HEK293T (cell line): ENCODE results near the gene CLK1.

Source experiments
- CTCF ChIA-PET: fragments of 350-600 bp; formaldehyde crosslinking; extraction: SDS; loops from one replicate; lab custom pipeline; 2021; ENCODE audit warnings: antibody characterized with exemption, inconsistent platforms; lab: Yijun Ruan, JAX
- POLR2A ChIA-PET: fragments of 350-600 bp; formaldehyde crosslinking; extraction: SDS; loops from one replicate; lab custom pipeline; 2020; ENCODE audit warnings: antibody characterized with exemption, inconsistent platforms; lab: Yijun Ruan, JAX
- DNase-seq: peaks from one replicate; pipeline ENCODE4 v3.0.0; 2012; ENCODE audit warnings: mixed read lengths; ENCODE audit errors: extremely low spot score
- ARNT ChIP-seq: fragments of 450-650 bp; IDR thresholded peaks from 2 replicates; pipeline ENCODE4 v1.6.1; 2017; ENCODE audit warnings: mild to moderate bottlenecking
- BHLHE40 ChIP-seq: fragments of 450-650 bp; IDR thresholded peaks from 2 replicates; pipeline ENCODE4 v1.6.1; 2016; ENCODE audit warnings: mild to moderate bottlenecking, moderate library complexity, borderline replicate concordance
- CTBP1 ChIP-seq: fragments of 450-650 bp; IDR thresholded peaks from 2 replicates; pipeline ENCODE4 v1.6.1; 2016; ENCODE audit warnings: borderline replicate concordance
- ELF4 ChIP-seq: fragments of 450-650 bp; IDR thresholded peaks from 2 replicates; pipeline ENCODE4 v1.6.1; 2017; ENCODE audit warnings: antibody characterized with exemption
- FOXA1 ChIP-seq: fragments of 450-650 bp; IDR thresholded peaks from 2 replicates; pipeline ENCODE4 v1.6.1; 2016; ENCODE audit warnings: mild to moderate bottlenecking
- FOXK2 ChIP-seq: fragments of 450-650 bp; IDR thresholded peaks from 2 replicates; pipeline ENCODE4 v1.6.1; 2016; ENCODE audit warnings: mild to moderate bottlenecking
- FOXM1 ChIP-seq: fragments of 450-650 bp; IDR thresholded peaks from 2 replicates; pipeline ENCODE4 v1.6.1; 2017; ENCODE audit warnings: mild to moderate bottlenecking, borderline replicate concordance
- HDGF ChIP-seq: fragments of 450-650 bp; IDR thresholded peaks from 2 replicates; pipeline ENCODE4 v1.6.1; 2017; ENCODE audit warnings: antibody characterized with exemption, borderline replicate concordance
- L3MBTL2 ChIP-seq: fragments of 450-650 bp; conservative IDR thresholded peaks from 2 replicates; pipeline ENCODE4 v1.6.1; 2016; ENCODE audit warnings: mild to moderate bottlenecking
- LEF1 ChIP-seq: fragments of 450-650 bp; IDR thresholded peaks from 2 replicates; pipeline ENCODE4 v1.6.1; 2017; ENCODE audit warnings: mild to moderate bottlenecking, borderline replicate concordance
- NFRKB ChIP-seq: fragments of 450-650 bp; IDR thresholded peaks from 2 replicates; pipeline ENCODE4 v1.6.1; 2016; ENCODE audit warnings: mild to moderate bottlenecking, moderate library complexity
- SP1 ChIP-seq: fragments of 450-650 bp; IDR thresholded peaks from 2 replicates; pipeline ENCODE4 v1.6.1; 2017
- SUZ12 ChIP-seq: fragments of 450-650 bp; IDR thresholded peaks from 2 replicates; pipeline ENCODE4 v1.6.1; 2016; ENCODE audit warnings: mild to moderate bottlenecking
- TARDBP ChIP-seq: fragments of 450-650 bp; IDR thresholded peaks from 2 replicates; pipeline ENCODE4 v1.6.1; 2016
- ZNF384 ChIP-seq: fragments of 450-650 bp; IDR thresholded peaks from 2 replicates; pipeline ENCODE4 v1.6.1; 2016
- TF ChIP-seq, protein P1 (sequence below): fragments of 450-650 bp; IDR thresholded peaks from 2 replicates; pipeline ENCODE4 v1.6.1; 2016

CLK1 gene

DNA sequence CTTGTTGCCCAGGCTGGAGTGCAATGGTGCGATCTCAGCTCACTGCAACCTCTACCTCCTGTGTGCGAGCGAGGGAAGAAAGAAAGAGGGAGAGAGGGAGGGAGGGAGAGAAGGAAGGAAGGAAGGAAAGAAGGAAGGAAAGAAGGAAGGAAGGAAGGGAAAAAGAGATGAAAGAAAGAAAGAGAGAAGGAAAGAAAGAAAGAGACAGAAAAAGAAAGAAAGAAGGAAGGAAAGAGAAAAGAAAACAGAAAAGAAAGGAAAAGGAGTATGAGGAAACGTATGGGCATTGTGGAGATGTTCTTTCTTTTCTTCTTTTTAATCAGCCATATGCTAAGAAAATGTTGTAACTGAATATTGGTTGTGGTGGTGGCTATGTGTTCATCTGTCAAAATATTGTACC is 16.5 kb downstream of the CLK1 start:
- ChIA-PET CTCF (no interaction called here), POLR2A (interaction anchor here (0.6 to 2.1 kb wide), 3 partner anchors 16 to 53 kb away, joined by 3 to 10 read pairs (median 4); partner anchors contain the start of gene CLK1)

DNA sequence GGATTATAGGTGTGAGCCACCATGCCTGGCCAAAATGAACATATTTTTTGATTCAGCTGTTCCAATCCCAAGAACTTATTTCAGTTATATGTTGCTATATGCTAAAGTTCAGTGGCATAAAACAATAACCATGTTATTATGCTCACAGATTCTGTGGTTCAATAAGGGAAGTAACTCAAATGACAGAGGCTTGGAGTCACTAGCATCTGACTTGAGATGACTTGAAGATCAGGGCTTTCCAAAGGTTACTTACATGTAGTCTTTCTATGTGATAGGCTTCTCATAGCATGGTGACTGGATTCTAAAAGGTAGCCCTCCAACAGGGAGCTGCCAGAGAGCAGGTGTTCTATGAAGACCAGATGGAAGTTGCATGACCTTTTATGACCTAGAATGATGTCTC is 17.2 kb downstream of the CLK1 start:
- TF ChIP-seq LEF1 (no peak), FOXK2 (no peak), FOXA1 (no peak), HDGF (no peak), FOXM1 (no peak), SUZ12 (no peak), BHLHE40 (no peak), TARDBP (no peak), NFRKB (no peak)
- no peak for DNase-seq
- ChIA-PET CTCF (no interaction called here), POLR2A (interaction anchor here (0.6 to 1.4 kb wide), 2 partner anchors 17 to 52 kb away, joined by 3 to 4 read pairs; partner anchors contain the start of gene CLK1)

More for the DNA sequence above, 16.5 kb downstream of the CLK1 start:
- DNase-seq, result no peak
- TF ChIP-seq SP1 (no peak), BHLHE40 (no peak), ZNF384 (no peak), FOXA1 (no peak), TARDBP (no peak), L3MBTL2 (no peak), HDGF (no peak), NFRKB (no peak), LEF1 (no peak), FOXM1 (no peak)

DNA sequence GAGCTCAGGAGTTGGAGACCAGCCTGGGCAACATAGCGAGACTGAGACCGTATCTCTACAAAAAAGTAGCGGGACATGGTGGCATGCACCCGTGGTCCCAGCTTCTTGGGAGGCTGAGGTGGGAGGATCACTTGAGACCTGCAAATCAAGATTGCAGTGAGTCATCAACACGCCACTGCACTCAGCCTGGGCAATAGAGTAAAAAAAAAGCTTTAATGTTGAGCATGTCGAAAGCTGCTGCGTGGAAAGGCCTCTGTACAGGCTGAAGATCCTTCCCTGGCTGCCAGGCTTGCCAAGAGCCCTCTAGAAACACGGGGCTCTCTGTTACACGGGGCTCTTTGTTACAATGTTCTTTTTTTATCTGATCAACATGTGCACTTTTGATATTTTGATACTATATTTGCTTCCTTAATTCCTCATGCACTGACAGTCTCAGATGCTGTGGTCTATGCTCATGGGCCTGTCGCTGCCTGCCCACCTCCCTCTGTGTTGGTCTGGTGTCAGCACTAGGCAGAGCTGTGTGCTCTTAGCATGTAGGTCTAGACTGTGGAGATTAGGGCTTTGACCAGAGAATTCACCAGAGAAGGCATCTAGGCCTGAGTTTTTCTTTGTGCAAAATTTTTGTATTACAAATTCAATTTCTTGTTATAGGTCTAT is 18.7 kb downstream of the CLK1 start:
- POLR2A ChIA-PET, result interaction anchor here (1.9 kb wide), 1 partner anchor 18 kb away, joined by 9 read pairs; the partner anchor contains the start of gene CLK1
- TF ChIP-seq FOXK2, result no peak
- no peak for TF ChIP-seq SP1
- TF ChIP-seq FOXM1, result no peak
- TF ChIP-seq SUZ12, result no peak
- TF ChIP-seq TARDBP, result no peak
- TF ChIP-seq L3MBTL2, result no peak
- TF ChIP-seq HDGF, result no peak
- TF ChIP-seq ZNF384, result no peak
- no peak for TF ChIP-seq ARNT
- TF ChIP-seq BHLHE40, result no peak
- TF ChIP-seq CTBP1, result no peak
- TF ChIP-seq FOXA1, result no peak
- no peak for TF ChIP-seq NFRKB
- no peak for TF ChIP-seq ELF4
- CTCF ChIA-PET, result interaction anchor here (0.6 kb wide), 1 partner anchor 114 kb away, joined by 3 read pairs; no protein-coding TSS in a partner anchor
- DNase-seq, result no peak

DNA sequence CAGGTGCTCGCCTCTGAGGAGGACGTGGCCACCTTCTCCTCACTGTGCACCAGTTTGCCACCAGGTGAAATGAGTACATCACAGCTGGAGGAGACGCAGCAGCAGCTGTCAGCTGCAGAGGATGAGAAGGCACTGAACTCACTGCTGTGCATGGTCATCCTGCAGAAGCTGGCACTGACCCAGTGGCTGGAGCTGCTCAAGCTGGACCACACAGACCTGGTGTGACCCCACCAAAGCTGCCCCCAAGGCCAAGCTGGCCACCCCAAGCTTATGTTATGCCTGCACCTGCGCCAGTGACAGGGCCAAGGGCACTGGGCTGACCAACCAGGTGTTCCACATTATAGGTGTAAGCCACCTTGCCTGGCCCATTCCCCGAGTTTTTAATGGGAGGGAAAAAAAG is 19.3 kb downstream of the CLK1 start:
- CTCF ChIA-PET, result interaction anchor here (0.6 kb wide), 1 partner anchor 114 kb away, joined by 3 read pairs; no protein-coding TSS in a partner anchor
- TF ChIP-seq NFRKB, result no peak
- TF ChIP-seq SUZ12, result no peak
- TF ChIP-seq, protein P1, sequence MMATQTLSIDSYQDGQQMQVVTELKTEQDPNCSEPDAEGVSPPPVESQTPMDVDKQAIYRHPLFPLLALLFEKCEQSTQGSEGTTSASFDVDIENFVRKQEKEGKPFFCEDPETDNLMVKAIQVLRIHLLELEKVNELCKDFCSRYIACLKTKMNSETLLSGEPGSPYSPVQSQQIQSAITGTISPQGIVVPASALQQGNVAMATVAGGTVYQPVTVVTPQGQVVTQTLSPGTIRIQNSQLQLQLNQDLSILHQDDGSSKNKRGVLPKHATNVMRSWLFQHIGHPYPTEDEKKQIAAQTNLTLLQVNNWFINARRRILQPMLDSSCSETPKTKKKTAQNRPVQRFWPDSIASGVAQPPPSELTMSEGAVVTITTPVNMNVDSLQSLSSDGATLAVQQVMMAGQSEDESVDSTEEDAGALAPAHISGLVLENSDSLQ, result no peak
- no peak for TF ChIP-seq ZNF384
- no peak for TF ChIP-seq ELF4
- TF ChIP-seq CTBP1, result no peak
- TF ChIP-seq L3MBTL2, result no peak
- TF ChIP-seq LEF1, result no peak
- TF ChIP-seq FOXK2, result no peak
- no peak for TF ChIP-seq TARDBP
- no peak for TF ChIP-seq FOXA1
- TF ChIP-seq ARNT, result no peak
- no peak for TF ChIP-seq BHLHE40
- no peak for TF ChIP-seq SP1
- TF ChIP-seq HDGF, result no peak
- TF ChIP-seq FOXM1, result no peak
- POLR2A ChIA-PET, result interaction anchor here (1.9 kb wide), 1 partner anchor 19 kb away, joined by 9 read pairs; the partner anchor contains the start of gene CLK1

DNA sequence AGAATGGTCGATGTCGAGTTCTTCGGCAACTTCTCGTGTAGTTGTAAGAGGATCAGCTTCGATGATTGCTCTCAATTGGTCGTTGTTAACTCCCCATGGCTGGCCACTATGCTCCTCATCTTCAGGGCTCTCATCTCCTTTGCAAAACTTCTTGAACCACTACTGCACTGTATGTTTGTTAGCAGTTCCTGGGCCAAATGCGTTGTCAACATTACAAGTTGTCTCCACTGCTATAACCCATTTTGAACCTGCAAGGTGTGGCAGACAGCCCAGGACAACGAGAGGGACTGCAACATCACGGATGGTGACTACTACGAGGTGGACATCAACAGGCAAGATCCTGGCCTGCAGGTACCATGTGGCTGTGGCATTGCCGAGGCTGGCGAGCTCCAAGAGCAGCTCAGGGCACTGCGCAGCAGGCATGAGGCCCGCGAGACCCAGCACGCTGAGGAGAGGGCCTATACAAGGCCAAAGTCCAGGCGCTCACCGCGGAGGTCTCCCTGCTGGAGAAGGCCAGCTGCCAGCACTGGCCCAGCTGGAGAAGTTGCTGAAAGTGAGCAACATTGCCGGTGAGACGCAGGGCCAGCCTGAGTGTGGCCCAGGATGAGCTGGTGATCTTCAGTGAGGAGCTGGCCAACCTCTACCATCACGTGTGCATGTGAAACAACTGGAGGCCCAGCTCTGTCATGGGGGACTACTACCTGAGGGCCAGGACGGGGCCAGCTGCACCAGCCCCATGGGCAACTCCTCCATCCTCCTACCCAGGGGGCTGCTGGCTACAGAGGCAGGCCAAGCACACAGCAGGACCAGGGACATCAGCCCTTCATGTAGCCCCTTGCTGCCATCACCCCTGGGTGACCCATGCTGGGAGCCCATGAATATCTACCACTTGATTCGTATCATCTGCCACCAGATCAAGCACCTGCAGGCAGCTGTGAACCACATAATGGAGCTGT is 20.2 kb downstream of the CLK1 start:
- TF ChIP-seq ZNF384, result no peak
- no peak for TF ChIP-seq ELF4
- no peak for TF ChIP-seq L3MBTL2
- TF ChIP-seq, protein P1, result no peak
- no peak for TF ChIP-seq ARNT
- TF ChIP-seq HDGF, result no peak
- DNase-seq, result no peak
- ChIA-PET POLR2A (interaction anchor here (1.9 kb wide), 1 partner anchor 20 kb away, joined by 9 read pairs; the partner anchor contains the start of gene CLK1), CTCF (no interaction called here)

More for the DNA sequence above, 19.3 kb downstream of the CLK1 start:
- DNase-seq, result no peak

DNA sequence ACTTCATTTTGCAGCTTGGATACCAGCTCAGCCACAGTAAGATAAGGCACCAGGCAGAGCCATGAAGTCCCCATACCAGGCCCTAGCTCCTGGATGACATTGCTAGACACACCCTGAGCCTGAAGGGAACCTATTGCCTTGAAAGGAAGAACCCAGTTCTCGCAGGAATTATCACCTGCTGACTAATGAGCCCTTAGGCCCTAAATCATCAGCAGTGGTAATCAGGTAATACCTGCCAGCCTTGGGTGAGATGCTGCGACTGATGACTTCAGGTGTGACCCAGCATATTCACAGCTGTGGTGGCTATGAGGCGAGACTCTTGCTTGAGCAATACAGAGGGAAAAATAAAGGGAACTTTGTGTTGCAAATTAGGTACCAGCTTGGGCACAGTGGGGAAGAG is 24.9 kb downstream of the CLK1 start:
- ChIA-PET CTCF (no interaction called here), POLR2A (no interaction called here)
- TF ChIP-seq FOXM1, result no peak
- TF ChIP-seq ARNT, result no peak

More for the DNA sequence above, 24.9 kb downstream of the CLK1 start:
- no peak for DNase-seq
